Measurements from ENCODE around the gene ASTN2. TPM values are rescaled to one million over a fixed set of nuclear protein-coding genes. Genes with fewer than 3 reads are reported as not detected.

Gene ASTN2
- polyA plus RNA-seq, 1 donor from 2014 or later: 6.8 TPM

GRCh38 chr9:117120061-117120460 lies 294.8 kb downstream of the ASTN2 start:
- no peak overlapping the region for H3K4me3 ChIP-seq (ENCODE audit: low read length)
- no peaks in the 10 kb centered on the region for H3K36me3 ChIP-seq (ENCODE audit: insufficient read depth, low read length)
- H3K9me3 ChIP-seq (ENCODE audit: low read length): no peaks in the 10 kb centered on the region
- no peak overlapping the region for H3K27ac ChIP-seq (ENCODE audit: low read length)
- no peaks in the 10 kb centered on the region for H4K20me1 ChIP-seq (ENCODE audit: insufficient read depth)
- H3F3A ChIP-seq (ENCODE audit: insufficient read depth, low read length, poor library complexity, severe bottlenecking): no peaks in the 10 kb centered on the region
- H3K27me3 ChIP-seq (ENCODE audit: insufficient read depth, low read depth, low read length): no peaks in the 10 kb centered on the region
- no peak overlapping the region for H2AFZ ChIP-seq (ENCODE audit: low read depth, low read length)
- H3K9me2 ChIP-seq (ENCODE audit: insufficient read depth, low read length): no peaks in the 10 kb centered on the region
- no peak overlapping the region for H3K4me2 ChIP-seq (ENCODE audit: low read length)
- TF ChIP-seq RAD21 (conservative IDR thresholded peaks at IDR 0.05): no peak
- TF ChIP-seq EZH2 (IDR thresholded peaks at IDR 0.05; ENCODE audit: borderline replicate concordance, insufficient read depth, low read length, poor library complexity, severe bottlenecking): no peak
- TF ChIP-seq MXI1 (conservative IDR thresholded peaks at IDR 0.05; ENCODE audit: poor library complexity, severe bottlenecking): no peak
- no peak for TF ChIP-seq CTCF (IDR thresholded peaks at IDR 0.05; ENCODE audit: poor library complexity, severe bottlenecking)
- TF ChIP-seq EP300 (conservative IDR thresholded peaks at IDR 0.05; ENCODE audit: poor library complexity, severe bottlenecking): no peak
- no peak overlapping the region for H3K9ac ChIP-seq (ENCODE audit: low read length)
- no peaks in the 10 kb centered on the region for H3K79me2 ChIP-seq (replicated peaks; ENCODE audit: insufficient read depth, low read length)

- Histone ChIP-seq H3K36me3 (ENCODE audit: insufficient read depth, low read length) (no peaks in the 10 kb centered on the region), H3F3A (ENCODE audit: insufficient read depth, low read length, poor library complexity, severe bottlenecking) (no peaks in the 10 kb centered on the region), H3K9me2 (ENCODE audit: insufficient read depth, low read length) (no peaks in the 10 kb centered on the region), H3K9me3 (ENCODE audit: low read length) (no peaks in the 10 kb centered on the region), H3K9ac (ENCODE audit: low read length) (no peak overlapping the region), H3K79me2 (replicated peaks; ENCODE audit: insufficient read depth, low read length) (no peaks in the 10 kb centered on the region), H3K4me2 (ENCODE audit: low read length) (no peak overlapping the region), H3K27ac (ENCODE audit: low read length) (no peak overlapping the region), H3K27me3 (ENCODE audit: insufficient read depth, low read depth, low read length) (no peaks in the 10 kb centered on the region), H4K20me1 (ENCODE audit: insufficient read depth) (no peaks in the 10 kb centered on the region), H2AFZ (ENCODE audit: low read depth, low read length) (no peak overlapping the region), H3K4me3 (ENCODE audit: low read length) (no peak overlapping the region)
- TF ChIP-seq CTCF (IDR thresholded peaks at IDR 0.05; ENCODE audit: poor library complexity, severe bottlenecking): no peak
- no peak for TF ChIP-seq POLR2AphosphoS5 (IDR thresholded peaks at IDR 0.05)
- TF ChIP-seq MXI1 (conservative IDR thresholded peaks at IDR 0.05; ENCODE audit: poor library complexity, severe bottlenecking): no peak
- TF ChIP-seq EP300 (conservative IDR thresholded peaks at IDR 0.05; ENCODE audit: poor library complexity, severe bottlenecking): no peak
- TF ChIP-seq EZH2 (IDR thresholded peaks at IDR 0.05; ENCODE audit: borderline replicate concordance, insufficient read depth, low read length, poor library complexity, severe bottlenecking): no peak
- no peak for TF ChIP-seq TAF1 (IDR thresholded peaks at IDR 0.05; ENCODE audit: low read depth)
- TF ChIP-seq REST (IDR thresholded peaks at IDR 0.05; ENCODE audit: borderline replicate concordance): no peak
- TF ChIP-seq SMC3 (conservative IDR thresholded peaks at IDR 0.05; ENCODE audit: poor library complexity): no peak
These were observed 298.8 kb downstream of the ASTN2 start for GRCh38 chr9:117116084-117116483.
